ENCODE data around the gene PLEKHH1. TPM values are rescaled to one million over a fixed set of nuclear protein-coding genes. Genes with fewer than 3 reads are reported as not detected.

Gene PLEKHH1
- total and polyA plus RNA-seq, 9 of the 15 experiments (the other 6 are each of a cell fraction or from before 2014, with no cell fraction given), result 0.76 to 5.9 (median 2.9) TPM

DNA sequence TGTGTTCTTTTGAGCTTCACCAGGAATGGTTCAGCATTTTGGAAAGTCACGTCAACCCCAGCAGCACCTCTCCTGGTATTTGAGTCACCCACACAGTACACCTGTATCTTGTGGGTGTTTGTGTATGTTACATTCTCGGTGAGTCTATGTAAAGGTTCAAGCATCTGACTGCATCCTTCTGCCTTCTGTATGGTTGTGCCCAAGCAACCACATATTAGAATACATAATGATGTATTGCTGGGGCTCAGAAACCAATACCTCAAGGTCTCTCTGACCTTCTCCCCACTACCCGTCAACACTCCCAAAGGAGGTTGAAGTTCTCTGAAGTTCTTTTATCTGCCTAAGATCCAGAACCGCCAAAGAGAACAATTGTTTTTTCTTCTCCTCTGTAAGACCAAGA is 35.4 kb upstream of the PLEKHH1 start:
- ATAC-seq (no peak), FAIRE-seq (no peak), DNase-seq (ENCODE audit: extremely low read depth in 1 of 4, low spot score in 3 of 4) (no peak)
- Histone ChIP-seq H4K20me1 (replicated peaks; ENCODE audit: control insufficient read depth, insufficient read depth, low read length) (no peaks in the 10 kb centered on the region), H3K27me3 (ENCODE audit: control insufficient read depth in 2 of 2, insufficient read depth in 2 of 2, low read length in 2 of 2) (peaks cover 0 to 9% of the 10 kb centered on the region in 2 experiments; a peak in 1 of 5 replicates), H3K27ac (ENCODE audit: extremely low read depth, low read depth, low read length) (no peak overlapping the region), H3K4me2 (ENCODE audit: insufficient read depth, low read length) (no peak overlapping the region), H3K79me2 (ENCODE audit: control insufficient read depth, insufficient read depth, low read length) (no peaks in the 10 kb centered on the region), H2AFZ (ENCODE audit: low read depth, low read length) (no peak overlapping the region), H3K4me1 (replicated peaks in 1 of 2; ENCODE audit: control insufficient read depth in 2 of 2, insufficient read depth in 2 of 2, low read length in 2 of 2) (no peaks in the 10 kb centered on the region; a peak in 1 of 5 replicates), H3K9me1 (ENCODE audit: control insufficient read depth, insufficient read depth, low read length) (no peaks in the 10 kb centered on the region), H3K9me3 (replicated peaks; ENCODE audit: control insufficient read depth, insufficient read depth, low read depth, low read length) (peaks cover 5% of the 10 kb centered on the region; the same call in 1 of the 2 replicates), H3K36me3 (ENCODE audit: control insufficient read depth, insufficient read depth, low read length) (no peaks in the 10 kb centered on the region), H3K4me3 (no peak overlapping the region), H3K9ac (ENCODE audit: insufficient read depth in 1 of 2, low read depth in 2 of 2, low read length in 2 of 2) (no peak overlapping the region)
- ChIA-PET POLR2A (no interaction called here), CTCF (ENCODE audit: low intra/inter-chr PET ratio) (no interaction called here)
- no TSS peak for BruUV-seq (replicated peaks)
- 5% methylated on average over 4 of the region's 4 CpGs for WGBS (ENCODE audit: insufficient coverage, low coverage, missing lambda C conversion rate)
- intact Hi-C loops (cut with micrococcal nuclease), result no loop called here
- in situ Hi-C loops (cut with MboI), result no loop called here
- TF ChIP-seq SRSF1 (IDR thresholded peaks at IDR 0.05; ENCODE audit: low read depth, low read length), result no peak
- TF ChIP-seq MCM7 (IDR thresholded peaks at IDR 0.05), result no peak
- TF ChIP-seq, protein P1, sequence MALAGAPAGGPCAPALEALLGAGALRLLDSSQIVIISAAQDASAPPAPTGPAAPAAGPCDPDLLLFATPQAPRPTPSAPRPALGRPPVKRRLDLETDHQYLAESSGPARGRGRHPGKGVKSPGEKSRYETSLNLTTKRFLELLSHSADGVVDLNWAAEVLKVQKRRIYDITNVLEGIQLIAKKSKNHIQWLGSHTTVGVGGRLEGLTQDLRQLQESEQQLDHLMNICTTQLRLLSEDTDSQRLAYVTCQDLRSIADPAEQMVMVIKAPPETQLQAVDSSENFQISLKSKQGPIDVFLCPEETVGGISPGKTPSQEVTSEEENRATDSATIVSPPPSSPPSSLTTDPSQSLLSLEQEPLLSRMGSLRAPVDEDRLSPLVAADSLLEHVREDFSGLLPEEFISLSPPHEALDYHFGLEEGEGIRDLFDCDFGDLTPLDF (CRISPR knock-in tag; IDR thresholded peaks at IDR 0.05), result no peak
- no peak for TF ChIP-seq RCOR1 (IDR thresholded peaks at IDR 0.05; ENCODE audit: borderline replicate concordance in 1 of 2, low read depth in 2 of 2, low read length in 2 of 2)
- no peak for TF ChIP-seq ZNF584 (CRISPR knock-in tag; IDR thresholded peaks at IDR 0.05; ENCODE audit: low read depth)
- no peak for TF ChIP-seq MEF2D (tag; conservative IDR thresholded peaks at IDR 0.05; ENCODE audit: low read depth)
- no peak for TF ChIP-seq KLF1 (tag; IDR thresholded peaks at IDR 0.05)
- TF ChIP-seq ZNF764 (CRISPR knock-in tag; IDR thresholded peaks at IDR 0.05; ENCODE audit: low read depth), result no peak
- no peak for TF ChIP-seq NFIX (CRISPR knock-in tag; IDR thresholded peaks at IDR 0.05; ENCODE audit: low read depth)
- no peak for TF ChIP-seq PPARD (CRISPR knock-in tag; IDR thresholded peaks at IDR 0.05)
- no peak for TF ChIP-seq SNIP1 (IDR thresholded peaks at IDR 0.05; ENCODE audit: low read depth)
- TF ChIP-seq SLC30A9 (CRISPR knock-in tag; IDR thresholded peaks at IDR 0.05), result no peak
- TF ChIP-seq TFAM (CRISPR knock-in tag; conservative IDR thresholded peaks at IDR 0.05), result no peak
- TF ChIP-seq BRD4 (IDR thresholded peaks at IDR 0.05), result no peak
- TF ChIP-seq KAT7 (CRISPR knock-in tag; IDR thresholded peaks at IDR 0.05; ENCODE audit: borderline replicate concordance), result no peak

All from K562 (cell line).